ENCODE measurements around the gene PKD1L1. TPM values are rescaled to one million over a fixed set of nuclear protein-coding genes. Genes with fewer than 3 reads are reported as not detected.

PKD1L1 gene
- total and polyA plus RNA-seq, 8 donors, result 0.13 to 0.67 (median 0.34) TPM

DNA sequence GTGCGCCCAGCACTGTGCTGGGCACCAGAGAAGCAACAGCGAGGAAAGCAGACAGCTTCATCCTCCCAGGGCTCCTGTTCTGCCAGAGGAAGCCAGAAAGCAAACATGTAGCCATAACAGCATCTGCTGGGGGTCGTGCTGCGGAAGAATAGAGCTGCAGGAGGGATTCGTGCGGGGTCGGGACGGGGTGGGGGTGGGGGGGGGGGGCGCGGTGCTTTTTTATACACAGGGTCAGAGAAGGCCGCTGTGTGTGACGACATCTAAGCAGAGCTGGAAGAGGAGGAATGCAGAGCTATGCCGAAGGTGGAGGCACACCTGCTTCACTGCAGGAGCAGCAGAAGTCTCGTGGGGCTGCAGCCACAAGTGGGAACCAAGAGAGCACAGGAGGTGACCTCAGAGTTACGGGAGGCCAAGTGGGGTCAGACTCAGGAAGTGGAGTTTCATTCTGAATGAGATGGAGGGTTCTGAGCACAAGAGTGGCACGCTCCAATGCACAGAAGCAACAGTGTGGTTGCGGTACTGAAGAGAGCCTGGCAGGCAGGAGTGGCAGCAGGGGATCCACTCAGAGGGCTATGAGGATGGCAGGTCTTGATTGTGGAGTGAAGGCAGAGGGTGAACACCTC lies 11.1 kb downstream of the PKD1L1 start:
- H3K27ac ChIP-seq, result no peak overlapping the region
- no peak for DNase-seq
- H3K27me3 ChIP-seq, result no peaks in the 10 kb centered on the region
- no peaks in the 10 kb centered on the region for H3K9me3 ChIP-seq
- H3K36me3 ChIP-seq, result no peaks in the 10 kb centered on the region
- ATAC-seq, result no peak
- H3K4me3 ChIP-seq, result no peak overlapping the region
- intact Hi-C loops (cut with DNase I), result no loop called here
- H3K4me1 ChIP-seq, result peaks cover 15 to 24% of the 10 kb centered on the region in 2 donors
- TF ChIP-seq, protein P1, sequence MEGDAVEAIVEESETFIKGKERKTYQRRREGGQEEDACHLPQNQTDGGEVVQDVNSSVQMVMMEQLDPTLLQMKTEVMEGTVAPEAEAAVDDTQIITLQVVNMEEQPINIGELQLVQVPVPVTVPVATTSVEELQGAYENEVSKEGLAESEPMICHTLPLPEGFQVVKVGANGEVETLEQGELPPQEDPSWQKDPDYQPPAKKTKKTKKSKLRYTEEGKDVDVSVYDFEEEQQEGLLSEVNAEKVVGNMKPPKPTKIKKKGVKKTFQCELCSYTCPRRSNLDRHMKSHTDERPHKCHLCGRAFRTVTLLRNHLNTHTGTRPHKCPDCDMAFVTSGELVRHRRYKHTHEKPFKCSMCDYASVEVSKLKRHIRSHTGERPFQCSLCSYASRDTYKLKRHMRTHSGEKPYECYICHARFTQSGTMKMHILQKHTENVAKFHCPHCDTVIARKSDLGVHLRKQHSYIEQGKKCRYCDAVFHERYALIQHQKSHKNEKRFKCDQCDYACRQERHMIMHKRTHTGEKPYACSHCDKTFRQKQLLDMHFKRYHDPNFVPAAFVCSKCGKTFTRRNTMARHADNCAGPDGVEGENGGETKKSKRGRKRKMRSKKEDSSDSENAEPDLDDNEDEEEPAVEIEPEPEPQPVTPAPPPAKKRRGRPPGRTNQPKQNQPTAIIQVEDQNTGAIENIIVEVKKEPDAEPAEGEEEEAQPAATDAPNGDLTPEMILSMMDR (IDR thresholded peaks at IDR 0.05), result no peak

DNA sequence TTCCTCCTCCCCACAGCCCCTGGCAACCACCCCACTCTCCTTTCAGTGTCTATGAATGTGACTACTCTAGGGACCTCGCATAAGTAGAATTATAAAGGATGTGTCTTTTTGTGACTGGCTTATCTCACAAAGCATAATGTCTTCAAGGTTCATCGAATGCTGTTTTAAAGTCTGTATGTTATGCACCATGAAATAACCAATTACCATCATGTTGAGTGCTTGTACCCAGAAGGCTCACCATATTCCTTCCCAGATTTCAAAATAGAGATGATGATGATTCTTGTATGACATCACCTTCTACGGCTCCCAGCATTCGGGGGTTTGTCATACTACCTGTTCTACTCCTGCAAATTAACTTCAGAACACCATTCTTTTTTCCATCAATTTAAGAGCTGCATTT lies 11.9 kb downstream of the PKD1L1 start:
- DNase-seq (no peak), ATAC-seq (no peak)
- intact Hi-C loops (cut with DNase I), result no loop called here
- H3K9me3 ChIP-seq, result no peaks in the 10 kb centered on the region
- TF ChIP-seq, protein P1 (IDR thresholded peaks at IDR 0.05), result no peak
- no peak overlapping the region for H3K27ac ChIP-seq
- no peak overlapping the region for H3K4me3 ChIP-seq
- no peaks in the 10 kb centered on the region for H3K36me3 ChIP-seq
- no peaks in the 10 kb centered on the region for H3K27me3 ChIP-seq
- peaks cover 7 to 16% of the 10 kb centered on the region in 2 donors for H3K4me1 ChIP-seq

DNA sequence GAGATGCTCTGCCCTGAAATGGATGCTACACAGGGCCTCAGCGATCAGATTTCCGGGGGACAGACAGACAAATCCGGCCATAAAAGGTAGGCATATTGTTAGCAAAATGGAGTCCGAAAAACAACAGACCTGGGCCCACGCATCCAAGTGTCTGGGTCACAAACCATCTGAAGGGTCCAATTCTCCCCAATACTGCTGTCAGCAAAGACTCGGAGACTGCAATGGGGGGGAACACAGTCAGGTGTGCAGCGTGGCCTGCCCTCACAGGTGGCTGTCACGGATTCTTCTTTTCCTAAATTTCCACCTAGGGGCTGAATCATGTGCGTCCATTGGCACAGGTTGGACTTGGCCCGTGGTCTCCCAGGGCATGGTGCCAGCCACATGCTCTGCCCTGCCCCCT lies 12.9 kb downstream of the PKD1L1 start:
- TF ChIP-seq, protein P1 (IDR thresholded peaks at IDR 0.05), result no peak
- no peak for ATAC-seq
- Histone ChIP-seq H3K36me3 (no peaks in the 10 kb centered on the region), H3K27me3 (no peaks in the 10 kb centered on the region), H3K4me1 (peaks cover 0 to 6% of the 10 kb centered on the region in 2 donors), H3K9me3 (no peaks in the 10 kb centered on the region), H3K27ac (no peak overlapping the region), H3K4me3 (no peak overlapping the region)
- no peak for DNase-seq
- intact Hi-C loops (cut with DNase I), result no loop called here

DNA sequence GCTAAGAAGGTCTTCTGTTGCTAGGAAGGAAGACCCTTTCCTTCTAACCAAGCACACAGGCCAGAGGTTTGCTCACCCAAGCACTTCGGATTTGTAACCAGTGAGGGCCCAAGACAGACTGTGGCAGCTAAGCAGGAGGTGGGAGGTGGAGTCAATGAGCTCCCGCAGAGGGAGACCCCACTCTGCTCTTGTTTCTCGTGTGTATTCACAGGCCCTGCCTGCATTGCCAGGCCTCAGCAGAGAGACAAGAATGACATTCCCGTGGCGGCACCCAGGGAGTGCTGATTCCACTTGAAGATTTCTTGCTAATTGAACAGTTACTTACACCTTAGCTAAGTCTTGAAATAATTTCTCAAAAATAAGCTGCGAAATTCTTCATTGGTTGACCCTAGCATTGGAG lies 13.4 kb downstream of the PKD1L1 start:
- TF ChIP-seq, protein P1 (IDR thresholded peaks at IDR 0.05), result no peak
- Histone ChIP-seq H3K27ac (no peak overlapping the region), H3K4me3 (no peak overlapping the region), H3K27me3 (no peaks in the 10 kb centered on the region), H3K4me1 (peaks cover 0 to under 1% of the 10 kb centered on the region in 2 donors), H3K36me3 (no peaks in the 10 kb centered on the region), H3K9me3 (no peaks in the 10 kb centered on the region)
- ATAC-seq (no peak), DNase-seq (no peak)
- intact Hi-C loops (cut with DNase I), result no loop called here

DNA sequence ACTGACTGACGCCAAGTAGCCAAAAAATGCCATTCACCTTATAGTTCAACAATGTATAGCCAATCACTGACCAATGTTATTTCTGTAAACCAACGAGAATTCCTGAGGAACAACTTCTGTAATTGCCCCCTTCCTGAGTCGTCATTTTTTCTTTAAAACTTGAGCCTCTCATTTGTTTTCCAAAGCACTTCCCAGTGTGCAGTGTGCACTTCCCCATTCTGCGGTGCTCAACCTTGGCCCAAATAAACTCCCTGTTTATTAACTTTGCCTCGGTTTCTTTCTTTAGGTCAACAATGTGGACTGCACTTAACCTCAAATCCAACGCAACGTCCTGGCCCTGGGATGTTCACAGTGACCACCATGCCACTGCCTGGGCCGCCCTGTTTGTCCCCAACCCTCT lies 15.1 kb downstream of the PKD1L1 start:
- Histone ChIP-seq H3K4me3 (no peak overlapping the region), H3K27me3 (no peaks in the 10 kb centered on the region), H3K9me3 (no peaks in the 10 kb centered on the region), H3K27ac (no peak overlapping the region), H3K4me1 (no peaks in the 10 kb centered on the region), H3K36me3 (no peaks in the 10 kb centered on the region)
- DNase-seq (no peak), ATAC-seq (peak; percentile 23)
- intact Hi-C loops (cut with DNase I), result no loop called here
- TF ChIP-seq, protein P1 (IDR thresholded peaks at IDR 0.05), result no peak
